ENCODE data around the gene NOL7.

NOL7 gene

GRCh38 chr6:13643125-13643524 is 28.0 kb downstream of the NOL7 start:
- TF ChIP-seq POLR2AphosphoS5 (IDR thresholded peaks at IDR 0.05; ENCODE audit: low read depth) (no peak), CTCF (IDR thresholded peaks at IDR 0.05; ENCODE audit: insufficient read depth, low read length) (no peak), GABPA (IDR thresholded peaks at IDR 0.05; ENCODE audit: low read depth) (no peak), SPI1 (IDR thresholded peaks at IDR 0.05; ENCODE audit: borderline replicate concordance, low read depth) (no peak), REST (IDR thresholded peaks at IDR 0.05; ENCODE audit: insufficient replicate concordance, low read depth) (no peak)
- DNase-seq (ENCODE audit: low read depth in 1 of 2, low spot score in 1 of 2) = no peak
- no peak overlapping the region for H3K27ac ChIP-seq (replicated peaks)
- H3K4me3 ChIP-seq (replicated peaks; ENCODE audit: insufficient read depth, low read length) = no peak overlapping the region
- H3K27me3 ChIP-seq (ENCODE audit: insufficient read depth, poor library complexity, severe bottlenecking) = no peaks in the 10 kb centered on the region

- Histone ChIP-seq H3K4me3 (replicated peaks; ENCODE audit: insufficient read depth, low read length) (no peak overlapping the region), H3K27me3 (ENCODE audit: insufficient read depth, poor library complexity, severe bottlenecking) (no peaks in the 10 kb centered on the region), H3K27ac (replicated peaks) (peak overlapping the region; percentile 27; the same call in 1 of the 2 replicates)
- TF ChIP-seq REST (IDR thresholded peaks at IDR 0.05; ENCODE audit: insufficient replicate concordance, low read depth) = no peak
- no peak for DNase-seq (ENCODE audit: low read depth in 1 of 2, low spot score in 1 of 2)
Measured at GRCh38 chr6:13648850-13649249, 33.7 kb downstream of the NOL7 start.

- Histone ChIP-seq H3K27me3 (ENCODE audit: insufficient read depth, poor library complexity, severe bottlenecking) (no peaks in the 10 kb centered on the region), H3K4me3 (replicated peaks; ENCODE audit: insufficient read depth, low read length) (no peak overlapping the region), H3K27ac (replicated peaks) (no peak overlapping the region)
- no peak for DNase-seq (ENCODE audit: low read depth in 1 of 2, low spot score in 1 of 2)
- TF ChIP-seq CTCF (IDR thresholded peaks at IDR 0.05; ENCODE audit: insufficient read depth, low read length) = no peak
- no peak for TF ChIP-seq POLR2AphosphoS5 (IDR thresholded peaks at IDR 0.05; ENCODE audit: low read depth)
- TF ChIP-seq GABPA (IDR thresholded peaks at IDR 0.05; ENCODE audit: low read depth) = no peak
- no peak for TF ChIP-seq SPI1 (IDR thresholded peaks at IDR 0.05; ENCODE audit: borderline replicate concordance, low read depth)
- TF ChIP-seq REST (IDR thresholded peaks at IDR 0.05; ENCODE audit: insufficient replicate concordance, low read depth) = no peak
Measured at GRCh38 chr6:13649393-13649792, 34.3 kb downstream of the NOL7 start.

GRCh38 chr6:13653296-13653695 is 38.2 kb downstream of the NOL7 start:
- H3K4me3 ChIP-seq (replicated peaks; ENCODE audit: insufficient read depth, low read length) = no peak overlapping the region
- no peak for DNase-seq (ENCODE audit: low read depth in 1 of 2, low spot score in 1 of 2)
- no peaks in the 10 kb centered on the region for H3K27me3 ChIP-seq (ENCODE audit: insufficient read depth, poor library complexity, severe bottlenecking)
- TF ChIP-seq REST (IDR thresholded peaks at IDR 0.05; ENCODE audit: insufficient replicate concordance, low read depth) = no peak
- no peak for TF ChIP-seq CTCF (IDR thresholded peaks at IDR 0.05; ENCODE audit: insufficient read depth, low read length)
- TF ChIP-seq SPI1 (IDR thresholded peaks at IDR 0.05; ENCODE audit: borderline replicate concordance, low read depth) = no peak
- no peak for TF ChIP-seq POLR2AphosphoS5 (IDR thresholded peaks at IDR 0.05; ENCODE audit: low read depth)
- no peak for TF ChIP-seq GABPA (IDR thresholded peaks at IDR 0.05; ENCODE audit: low read depth)
- no peak overlapping the region for H3K27ac ChIP-seq (replicated peaks)

Data from HL-60 (cell line).